Mammary epithelial cell (primary cell): ENCODE data around the gene TOLLIP.

Experiments used
- CTCF ChIP-seq, 2 donors: IDR thresholded peaks in 1 of 2; conservative IDR thresholded peaks in 1 of 2; 2 replicates each; pipeline ENCODE4 v1.5.1; 2011 to 2012; ENCODE audit warnings: inconsistent platforms in 2 of 2, low read length in 2 of 2, mild to moderate bottlenecking in 2 of 2, control low read depth in 1 of 2, low read depth in 1 of 2; ENCODE audit not compliant: insufficient read depth in 1 of 2; ENCODE audit errors: extremely low read depth in 1 of 2
- EZH2 ChIP-seq: IDR thresholded peaks from 2 replicates; pipeline ENCODE4 v1.6.1; 2012; ENCODE audit warnings: low read length, inconsistent platforms, borderline replicate concordance

DNA sequence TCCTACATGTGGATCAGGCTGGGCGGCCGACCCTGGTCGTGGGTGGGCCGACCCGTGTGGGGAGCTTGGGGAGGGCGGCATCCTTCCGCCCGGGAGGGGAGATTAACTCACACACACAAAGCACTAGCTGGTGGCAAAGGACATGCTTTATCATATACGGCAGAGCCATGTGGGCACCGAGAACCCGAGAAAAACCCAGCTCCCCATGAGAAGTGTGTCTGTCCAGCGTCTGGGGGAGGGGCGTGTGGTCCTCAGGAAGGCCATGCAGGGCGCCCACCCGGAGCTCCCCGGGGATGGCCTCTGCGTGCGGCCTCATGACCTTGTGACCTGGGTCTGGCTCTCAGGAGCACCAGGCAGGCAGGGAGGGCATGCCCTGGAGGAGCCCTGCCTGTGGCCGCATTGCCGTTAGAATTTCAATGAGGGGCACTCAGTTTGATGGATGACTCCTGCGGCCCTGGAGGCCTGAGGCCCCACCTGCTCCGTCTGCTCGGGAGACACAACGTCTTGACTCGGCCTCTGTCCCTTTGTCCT is 39.4 kb upstream of the TOLLIP start:
- TF ChIP-seq CTCF (conservative IDR thresholded peaks at IDR 0.05 in 1 of 2, IDR thresholded peaks at IDR 0.05 in 1 of 2; ENCODE audit: extremely low read depth in 1 of 2, insufficient read depth in 1 of 2, low read depth in 1 of 2, low read length in 2 of 2) (no peak), EZH2 (no peak)
